Fibroblast of peridontal ligament (primary cell): ENCODE data around the gene SUMF1.
"Not testable (repeated sequence)": the region's sequence is repeated elsewhere in the genome, so short reads cannot be mapped to it uniquely, and the experiment has no call there.

ENCODE experiments used
- DNase-seq: peaks from one replicate; pipeline ENCODE4 v3.0.0-alpha.2; 2010; ENCODE audit errors: extremely low read depth

SUMF1 gene

DNA sequence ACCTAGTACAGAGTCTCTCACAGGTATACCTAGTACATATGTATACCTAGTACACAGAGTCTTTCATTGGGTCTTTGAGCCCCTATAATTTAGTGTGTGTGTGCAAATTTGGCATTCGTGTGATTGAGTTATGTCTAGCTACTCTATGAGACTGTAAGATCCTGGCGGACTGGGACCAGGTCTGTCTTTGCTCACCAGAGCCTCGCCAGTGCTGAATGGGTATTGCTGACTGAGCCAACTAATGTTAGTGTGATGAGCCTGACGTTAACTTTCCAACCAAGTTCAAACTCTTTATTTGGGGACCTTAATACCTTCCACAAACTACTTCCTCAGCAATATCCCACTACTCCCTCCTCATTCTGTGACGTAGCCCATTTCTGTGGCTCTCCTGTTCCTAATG lies 128.3 kb downstream of the SUMF1 start:
- DNase-seq, result no peak

DNA sequence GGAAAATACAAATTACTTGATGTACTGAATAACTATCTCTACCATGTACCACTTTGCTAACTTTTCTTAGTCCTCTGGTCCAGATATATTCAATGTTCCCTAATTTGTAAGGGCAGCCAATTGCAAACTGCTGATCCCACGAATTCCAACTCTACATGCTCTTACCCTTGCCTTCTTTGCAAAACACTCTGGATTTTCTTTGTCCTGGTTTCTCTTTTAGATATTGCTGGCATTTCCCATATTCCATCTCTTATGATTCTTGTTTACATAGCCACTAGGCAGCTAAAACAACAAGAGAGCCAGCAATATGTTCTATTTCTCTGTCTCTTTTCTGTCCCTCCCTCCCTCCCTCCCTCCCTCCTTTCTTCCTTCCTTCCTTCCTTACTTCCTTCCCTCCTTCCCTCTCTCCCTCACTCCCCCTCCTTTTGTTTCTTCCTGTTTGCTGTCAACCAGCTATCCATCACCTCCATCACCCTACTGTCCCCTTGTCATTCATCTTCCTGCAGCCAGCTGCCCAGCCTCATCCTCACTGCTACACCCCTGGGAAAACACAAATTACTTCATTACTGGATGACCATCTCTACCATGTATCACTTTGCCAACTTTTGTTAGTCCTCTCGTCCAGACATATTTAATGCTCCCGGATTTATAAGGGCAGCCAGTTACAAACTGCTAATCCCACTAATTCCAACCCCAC lies 130.1 kb downstream of the SUMF1 start:
- DNase-seq, result no peak

- no peak for DNase-seq
These were observed 131.1 kb downstream of the SUMF1 start for GRCh38 chr3:4335840-4336562.

GRCh38 chr3:4334548-4334947 lies 132.5 kb downstream of the SUMF1 start:
- DNase-seq, result no peak

DNA sequence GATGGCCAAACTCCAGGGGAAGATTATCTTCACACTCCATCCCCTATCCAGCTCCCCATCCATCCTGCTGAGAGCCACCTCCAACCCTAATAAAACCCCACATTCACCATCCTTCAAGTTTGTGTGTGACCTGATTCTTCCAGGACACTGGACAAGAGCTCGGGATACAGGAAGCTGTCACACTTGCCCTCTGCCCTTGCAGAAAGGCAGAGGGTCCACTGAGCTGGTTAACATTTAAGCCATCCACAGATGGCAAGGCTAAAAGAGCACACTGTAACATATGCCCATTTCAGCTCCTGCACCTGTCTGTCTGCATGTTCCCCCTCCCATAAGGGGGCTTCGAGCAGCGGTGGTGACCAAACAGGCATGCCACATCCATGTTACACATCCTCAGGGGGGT lies 134.1 kb downstream of the SUMF1 start:
- no peak for DNase-seq

- DNase-seq, result no peak
These were observed 134.5 kb downstream of the SUMF1 start for GRCh38 chr3:4332574-4332973.

DNA sequence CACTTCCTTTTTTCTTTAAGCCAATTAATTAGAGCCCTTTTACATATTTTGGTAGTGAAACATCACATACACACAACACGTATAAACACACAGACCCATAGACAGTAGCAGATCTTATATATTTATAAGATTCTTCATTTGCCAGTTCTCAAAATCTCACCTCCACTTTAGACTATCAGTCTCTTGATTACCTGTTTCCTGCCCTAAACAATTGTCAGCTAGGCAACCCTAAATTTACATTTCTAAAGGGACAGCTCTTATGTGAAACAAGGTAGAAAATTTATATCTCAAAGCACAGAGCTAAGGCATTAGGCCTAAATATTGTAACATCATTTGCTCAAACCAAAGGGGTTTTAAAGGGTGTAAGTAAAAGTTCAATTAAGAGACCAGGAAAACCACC lies 135.0 kb downstream of the SUMF1 start:
- DNase-seq, result no peak

- DNase-seq, result not testable (repeated sequence)
These were observed 137.3 kb downstream of the SUMF1 start for GRCh38 chr3:4329806-4330205.

- no peak for DNase-seq
These were observed 140.2 kb downstream of the SUMF1 start for GRCh38 chr3:4326868-4327267.

GRCh38 chr3:4323246-4324027 lies 143.6 kb downstream of the SUMF1 start:
- peak; percentile 50 for DNase-seq

DNA sequence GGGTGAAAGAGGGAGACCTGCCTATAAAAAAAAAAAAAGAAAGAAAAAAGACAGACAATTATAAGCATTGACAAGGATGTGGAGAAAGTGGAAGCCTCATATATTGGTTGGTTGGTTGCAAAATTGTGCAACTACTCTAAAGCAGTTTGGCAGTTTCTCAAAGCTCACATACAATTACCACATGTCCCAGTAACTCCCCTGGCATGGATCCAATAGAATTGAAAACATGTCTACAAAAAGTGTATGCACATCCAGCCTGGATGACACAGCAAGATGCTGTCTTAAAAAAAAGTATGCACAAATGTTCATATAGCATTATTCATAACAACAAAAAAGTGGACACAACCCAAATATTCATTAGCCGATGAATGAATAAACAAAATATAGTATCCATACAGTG lies 144.4 kb downstream of the SUMF1 start:
- peak; percentile 97 for DNase-seq

GRCh38 chr3:4321732-4322131 lies 145.3 kb downstream of the SUMF1 start:
- no peak for DNase-seq

DNA sequence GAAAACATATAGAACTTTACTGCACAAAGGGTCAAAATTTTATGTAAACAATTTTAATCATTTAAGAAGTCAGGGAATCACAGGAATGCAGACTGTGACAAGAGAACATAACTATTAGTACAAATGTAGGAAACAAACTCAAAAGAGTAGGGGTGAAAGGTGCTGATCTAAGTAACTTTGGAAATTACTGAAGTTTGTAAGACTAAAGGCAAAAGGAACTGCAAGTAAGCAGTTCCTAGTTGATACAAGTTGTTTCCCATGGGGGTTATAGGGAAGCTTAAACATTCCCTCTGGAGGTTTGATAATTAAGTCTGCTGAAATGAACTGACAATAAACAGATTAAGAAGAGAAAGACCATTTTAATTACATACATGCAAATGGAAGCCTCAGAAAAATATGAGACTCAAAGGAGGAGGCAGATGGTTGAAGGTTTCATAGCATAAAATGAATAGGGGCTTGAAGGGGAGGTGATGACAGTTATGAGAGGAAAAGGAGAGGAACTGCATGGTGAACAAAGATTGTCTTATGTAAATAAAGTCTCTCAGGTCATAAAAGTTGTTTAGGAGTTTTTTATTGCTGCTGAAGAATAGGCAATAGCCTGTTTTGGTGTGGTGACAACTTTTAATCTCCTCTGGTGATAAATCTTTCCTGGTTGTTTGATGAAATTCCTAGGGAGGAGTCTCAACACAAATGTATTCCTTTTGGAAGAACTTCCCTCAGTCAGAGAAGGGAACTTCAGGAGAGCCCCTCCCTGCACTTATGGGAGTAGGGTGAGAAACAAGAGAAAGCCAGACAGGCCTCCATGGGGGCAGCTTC lies 146.8 kb downstream of the SUMF1 start:
- no peak for DNase-seq

DNA sequence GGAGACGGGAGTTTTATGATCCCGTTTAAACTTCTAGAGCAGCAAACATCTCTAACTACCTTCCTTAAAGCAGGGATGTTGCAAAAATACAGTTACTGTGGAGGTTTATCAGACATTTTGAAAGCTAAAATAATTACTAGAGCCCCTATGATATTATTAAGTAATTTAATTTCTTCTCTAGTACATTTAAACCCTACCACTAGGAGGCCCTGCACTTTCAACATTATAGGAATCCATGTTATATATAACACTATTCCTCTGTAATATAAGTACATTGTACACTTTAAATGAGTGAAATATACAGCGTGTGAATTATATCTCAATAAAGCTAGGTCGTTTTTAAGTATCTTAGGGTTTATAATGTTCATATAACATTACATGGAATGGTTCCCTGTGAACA lies 152.4 kb downstream of the SUMF1 start:
- no peak for DNase-seq

DNA sequence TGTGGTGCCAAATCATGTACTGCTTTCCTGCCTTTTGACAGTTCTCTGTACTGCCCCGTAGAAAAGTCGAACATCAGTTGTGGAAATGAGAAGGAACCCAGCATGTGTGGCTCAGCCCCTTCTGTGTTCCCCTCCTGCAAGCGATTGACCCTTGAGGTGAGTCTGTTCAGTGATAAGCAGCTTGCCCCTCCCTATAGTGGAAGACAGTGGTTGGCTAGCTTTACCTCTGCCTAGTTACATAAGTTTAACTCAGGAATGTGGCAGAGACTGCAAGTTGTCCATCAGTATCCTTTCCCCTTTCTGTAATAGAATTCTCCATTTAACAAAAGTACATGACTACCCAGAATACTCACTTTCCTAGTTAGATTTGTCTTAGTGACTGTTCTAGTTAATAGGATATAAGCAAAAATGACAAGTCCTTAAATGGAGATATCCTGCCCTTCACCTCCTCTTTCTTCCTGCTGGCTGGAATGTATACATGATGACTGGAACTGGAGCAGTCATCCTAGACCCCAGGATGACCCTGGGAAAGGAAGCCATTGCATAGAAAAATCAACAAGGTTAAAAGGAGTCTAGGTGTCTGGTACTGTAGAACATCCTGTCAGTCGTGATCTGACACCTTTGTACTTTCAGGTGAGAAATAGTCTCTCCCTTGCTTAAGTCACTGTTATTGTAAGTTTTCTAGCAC lies 153.3 kb downstream of the SUMF1 start:
- no peak for DNase-seq

DNA sequence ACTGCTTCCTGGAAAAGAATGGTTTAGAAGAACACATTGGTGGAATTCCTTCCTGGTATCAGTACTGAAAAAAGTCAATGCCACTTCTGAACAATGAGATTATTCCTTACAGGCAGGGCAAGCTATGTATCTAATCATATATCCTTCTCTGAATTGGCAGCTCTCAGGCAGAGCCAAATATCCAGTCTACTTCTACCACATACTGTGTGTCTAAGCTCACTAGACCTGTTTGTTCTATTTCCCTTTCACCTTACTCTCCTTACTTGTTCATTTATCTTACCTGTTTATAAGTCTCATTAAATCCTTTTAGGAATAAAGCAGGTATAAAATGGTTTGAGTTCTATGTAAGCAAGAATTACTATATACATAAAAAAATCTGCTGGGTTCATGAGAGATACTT lies 155.6 kb downstream of the SUMF1 start:
- no peak for DNase-seq
